CD4-positive, alpha-beta T cell treated with Interleukin-15 for 4 hours (primary cell): Measurements from ENCODE around the gene SUMO3.

Experiments used
- DNase-seq: peaks from one replicate; pipeline ENCODE4 v3.0.0-alpha.2; 2020; ENCODE audit warnings: low spot score

Gene SUMO3

DNA sequence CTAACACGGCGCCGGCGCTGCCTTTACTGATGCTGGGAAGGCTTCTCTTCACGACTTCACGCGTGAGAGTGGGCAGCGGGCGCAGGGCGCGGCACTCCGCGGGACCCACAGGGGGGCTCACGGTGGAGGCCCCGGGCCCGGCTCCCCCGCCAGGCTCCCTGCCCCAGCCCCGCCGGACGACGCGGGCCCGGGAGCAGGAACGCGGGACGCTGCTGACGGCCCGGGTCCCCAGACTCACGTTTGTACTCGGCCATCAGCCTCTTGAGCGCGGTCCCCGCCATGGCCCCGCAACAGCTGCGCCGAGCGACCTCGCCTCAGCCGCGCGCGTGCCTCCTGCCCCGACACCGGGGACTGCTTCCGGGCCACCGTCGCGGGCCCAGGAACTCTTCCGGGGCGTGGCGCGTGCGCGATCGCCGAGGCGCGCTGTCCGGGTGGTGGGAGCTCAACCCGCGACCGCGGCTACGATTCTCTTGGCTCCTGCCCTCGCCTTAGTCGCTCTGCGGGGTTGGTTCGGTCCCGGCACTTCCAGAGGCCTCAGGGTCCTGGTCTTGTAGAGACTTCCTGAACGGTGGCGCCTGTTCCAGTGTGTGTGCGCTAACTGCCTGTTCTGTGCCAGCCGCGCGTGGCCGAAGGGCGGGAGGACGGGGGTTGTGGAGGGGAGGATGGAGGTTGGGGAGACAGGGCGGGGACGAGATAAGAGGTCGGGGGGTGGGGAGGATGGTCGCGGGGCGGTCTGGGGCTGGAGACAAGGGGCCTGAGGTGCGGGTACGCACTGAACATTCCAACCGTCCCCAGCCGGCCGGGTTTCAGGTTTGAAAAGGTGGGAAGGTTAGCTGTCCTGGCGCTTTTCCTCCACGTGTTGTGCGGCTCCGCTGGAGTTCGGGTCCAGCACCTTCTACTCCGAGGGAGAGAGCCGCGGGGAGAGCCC is 16.1 kb downstream of the SUMO3 start, which contains the start of gene UBE2G2:
Gene UBE2G2, minus strand, starts transcription at position 353 of the 928 bp plus-strand sequence. Its CDS starts 72 bp downstream, at position 281.
- DNase-seq, result peak; percentile 88

DNA sequence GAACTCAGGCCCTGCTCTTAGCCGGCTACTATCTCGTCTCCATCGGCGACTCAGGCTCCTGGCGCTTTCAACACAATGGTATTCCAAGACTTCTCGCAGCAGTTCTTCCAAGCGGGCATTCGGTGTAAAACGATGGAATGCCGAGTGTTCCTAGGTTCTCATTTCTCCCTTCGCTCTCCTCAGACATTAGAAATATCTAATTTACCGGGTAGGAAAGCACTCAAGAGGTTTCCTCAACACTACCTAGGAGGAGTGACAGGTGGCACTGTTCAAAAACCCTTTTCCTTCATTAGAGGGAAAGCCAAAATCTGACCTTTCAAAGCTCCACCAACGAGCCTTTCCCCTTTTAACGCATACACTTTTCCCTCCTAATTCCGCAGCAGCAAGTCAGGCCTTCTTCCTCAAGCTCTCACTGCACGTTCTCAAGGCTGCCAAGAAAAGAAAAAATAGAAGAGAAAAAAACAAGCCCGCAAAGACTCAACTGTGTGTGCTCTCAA is 16.8 kb downstream of the SUMO3 start:
- DNase-seq, result peak; percentile 47

DNA sequence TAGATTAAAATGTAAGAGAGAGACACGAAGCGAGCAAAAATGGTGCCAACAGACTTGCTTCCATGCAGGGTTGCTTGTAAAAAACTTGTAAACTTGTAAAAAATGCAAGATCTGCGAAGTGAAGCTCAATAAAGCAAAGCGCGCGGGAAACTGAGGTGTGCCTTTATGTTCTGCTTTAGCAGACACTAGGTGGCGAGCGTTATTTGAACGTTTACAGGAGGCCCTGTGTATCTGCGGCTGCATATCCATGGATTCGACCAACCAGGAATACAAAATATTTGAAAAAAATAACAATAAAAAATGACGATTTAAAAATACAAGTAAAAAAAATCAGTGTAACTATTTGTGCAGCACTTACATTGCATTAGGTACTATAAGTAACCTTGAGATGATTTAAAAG is 17.8 kb downstream of the SUMO3 start:
- peak; percentile 14 for DNase-seq

DNA sequence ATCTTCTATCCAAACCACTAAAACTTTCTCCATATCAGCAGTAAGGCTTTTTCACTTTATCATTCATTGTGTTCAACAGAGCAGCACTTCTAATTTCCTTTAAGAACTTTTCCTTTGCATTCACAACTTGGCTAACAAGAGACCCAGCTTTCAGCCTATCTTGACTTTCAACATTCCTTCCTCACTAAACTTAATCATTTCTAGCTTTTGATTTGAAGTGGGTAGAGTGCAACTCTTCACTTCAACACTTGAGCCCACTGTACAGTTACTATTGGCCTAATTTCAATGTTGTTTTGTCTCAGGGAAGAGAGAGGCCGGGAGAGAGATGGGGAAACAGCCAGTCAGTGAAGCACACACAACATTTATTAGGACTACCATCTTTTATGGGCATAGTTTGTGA is 18.2 kb downstream of the SUMO3 start:
- DNase-seq, result no peak

- no peak for DNase-seq
These were observed 20.1 kb downstream of the SUMO3 start for GRCh38 chr21:44797775-44798174.

GRCh38 chr21:44795342-44795741 is 22.5 kb downstream of the SUMO3 start:
- no peak for DNase-seq

GRCh38 chr21:44793592-44794374 is 24.1 kb downstream of the SUMO3 start:
- DNase-seq, result no peak

GRCh38 chr21:44792702-44793591 is 24.9 kb downstream of the SUMO3 start:
- peak; percentile 61 for DNase-seq

DNA sequence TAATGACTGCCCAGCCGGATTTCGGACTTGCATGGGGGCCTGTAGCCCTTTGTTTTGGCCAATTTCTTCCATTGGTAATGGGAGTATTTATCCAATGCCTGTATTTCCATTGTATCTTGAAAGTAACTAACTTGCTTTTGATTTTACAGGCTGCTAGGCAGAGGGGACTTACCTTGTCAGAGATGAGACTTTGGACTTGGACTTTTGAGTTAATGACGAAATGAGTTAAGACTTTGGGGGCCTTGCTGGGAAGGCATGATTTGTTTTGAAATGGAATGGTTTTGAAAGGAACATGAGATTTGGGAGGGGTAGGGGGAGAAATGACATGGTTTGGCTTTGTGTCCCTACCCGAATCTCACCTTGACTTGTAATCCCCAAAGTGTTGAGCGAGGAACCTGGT is 25.9 kb downstream of the SUMO3 start:
- no peak for DNase-seq

DNA sequence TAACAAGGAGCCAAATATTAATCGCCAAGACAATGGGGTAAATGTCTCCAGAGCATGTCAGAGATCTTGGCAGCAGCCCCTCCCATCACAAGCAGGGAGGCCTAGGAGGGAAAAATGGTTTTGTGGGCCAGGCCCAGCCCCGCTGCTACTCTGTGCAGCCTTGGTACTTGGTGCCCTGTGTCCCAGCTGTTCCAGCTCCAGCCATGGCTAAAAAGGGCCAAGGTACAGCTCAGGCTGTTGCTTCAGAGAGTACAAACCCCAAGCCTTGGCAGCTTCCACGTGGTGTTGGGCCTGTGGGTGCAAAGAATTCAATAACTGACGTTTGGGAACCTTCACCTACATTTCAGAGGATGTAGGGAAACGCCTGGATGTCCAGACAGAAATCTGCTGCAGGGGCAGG is 26.6 kb downstream of the SUMO3 start:
- no peak for DNase-seq

DNA sequence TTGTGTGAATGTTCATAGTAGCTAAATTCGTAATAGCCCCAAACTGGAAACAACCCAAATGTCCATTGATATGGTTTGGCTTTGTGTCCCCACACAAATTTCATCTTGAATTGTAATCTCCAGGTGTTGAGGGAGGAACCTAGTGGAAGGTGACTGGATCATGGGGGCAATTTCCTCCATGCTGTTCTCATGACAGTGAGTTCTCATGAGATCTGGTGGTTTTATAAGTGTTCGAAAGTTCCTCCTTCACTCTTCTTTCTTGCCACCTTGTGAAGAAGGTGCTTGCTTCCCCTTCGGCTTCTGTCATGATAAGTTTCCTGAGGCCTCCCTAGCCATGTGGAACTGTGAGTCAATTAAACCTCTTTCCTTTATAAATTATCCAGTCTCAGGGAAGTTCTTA is 27.5 kb downstream of the SUMO3 start:
- DNase-seq, result no peak

- DNase-seq, result no peak
These were observed 28.0 kb downstream of the SUMO3 start for GRCh38 chr21:44789880-44790279.

DNA sequence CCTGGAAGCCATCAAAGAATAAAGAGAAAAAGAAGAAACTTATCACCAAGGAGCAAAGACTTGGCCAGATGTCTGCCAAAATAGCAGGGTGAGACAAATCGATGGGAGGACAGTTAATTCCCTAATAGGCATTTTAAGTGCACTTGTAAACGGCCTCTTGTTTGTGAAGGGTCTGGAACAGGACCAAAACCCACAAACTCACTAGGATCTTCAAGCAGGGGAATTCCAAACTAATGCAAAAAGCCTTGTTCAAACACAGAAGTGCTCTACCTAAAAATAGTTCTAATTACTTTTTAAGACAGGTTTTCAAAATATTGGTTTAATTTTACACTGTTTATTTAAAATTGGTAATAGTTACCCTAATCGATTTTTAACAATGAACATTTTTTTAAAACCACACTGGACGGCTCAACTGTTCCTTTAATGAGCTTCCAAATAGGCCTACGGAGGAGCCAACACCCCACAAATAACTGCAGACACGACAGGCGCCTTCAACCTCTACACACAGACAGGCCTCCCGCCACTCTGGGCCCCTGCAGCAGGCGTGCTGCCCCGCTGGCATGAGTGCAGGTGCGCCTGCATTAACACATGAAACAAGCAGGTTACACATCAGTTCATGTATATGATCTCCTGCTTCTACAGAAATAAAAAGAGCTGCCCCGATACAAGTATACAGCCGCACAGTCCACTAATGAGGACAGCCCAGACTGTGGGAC is 32.1 kb downstream of the SUMO3 start:
- no peak for DNase-seq

GRCh38 chr21:44784810-44785209 is 33.1 kb downstream of the SUMO3 start:
- no peak for DNase-seq

GRCh38 chr21:44783020-44783696 is 34.7 kb downstream of the SUMO3 start:
- DNase-seq, result no peak

GRCh38 chr21:44780767-44781459 is 36.9 kb downstream of the SUMO3 start:
- no peak for DNase-seq

DNA sequence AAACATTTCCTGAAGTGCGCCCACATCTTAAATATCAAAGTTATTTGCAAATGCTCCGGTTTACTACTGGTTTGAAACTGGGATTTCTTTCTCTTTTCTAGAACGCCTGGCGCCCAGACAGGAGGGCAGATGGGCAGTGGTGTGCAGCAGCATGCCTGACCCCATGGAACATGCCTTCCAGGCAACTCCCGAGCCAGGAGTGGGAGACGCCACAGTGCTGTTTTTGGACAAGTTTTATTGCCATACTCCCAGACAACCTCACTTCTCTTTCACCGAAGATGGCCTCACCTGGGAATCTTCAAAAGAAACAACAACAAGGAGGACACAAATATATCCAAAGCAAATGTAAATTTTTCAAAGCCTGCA is 37.7 kb downstream of the SUMO3 start:
- no peak for DNase-seq

DNA sequence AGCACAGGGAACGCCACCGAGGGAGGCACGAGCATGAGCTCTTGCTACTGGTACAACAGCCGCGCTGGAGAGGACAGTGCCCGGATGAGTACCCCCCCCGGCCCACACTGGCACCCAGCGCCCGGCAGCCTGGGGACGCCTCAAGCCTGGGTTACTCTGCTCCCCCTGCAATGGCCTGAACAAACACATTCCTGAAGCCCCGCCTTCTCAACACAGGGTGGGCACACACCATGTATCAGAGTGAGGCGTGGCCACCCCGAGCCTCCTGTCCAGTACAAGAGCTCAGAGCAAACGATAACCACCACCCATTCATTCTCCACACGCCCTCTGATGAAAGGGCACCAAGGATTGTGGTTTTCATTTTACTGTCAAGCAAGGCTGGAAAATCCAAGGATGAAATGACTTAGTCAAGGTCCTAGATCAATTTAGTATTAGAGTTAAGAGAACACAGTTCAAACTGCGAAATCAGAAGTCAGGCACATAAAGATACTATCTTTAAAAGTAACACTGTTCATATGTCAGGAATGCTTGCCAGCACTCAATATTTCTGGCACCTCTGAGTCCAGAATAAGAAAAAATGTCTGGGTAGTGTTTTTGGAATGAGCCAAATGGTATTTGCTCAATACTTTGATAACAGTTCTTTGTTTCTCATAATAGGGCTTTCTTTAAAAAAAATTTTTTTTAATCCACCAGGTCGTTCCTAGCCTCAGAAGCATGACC is 38.3 kb downstream of the SUMO3 start:
- no peak for DNase-seq

- no peak for DNase-seq
These were observed 38.9 kb downstream of the SUMO3 start for GRCh38 chr21:44778983-44779382.
